Sigmoid colon (tissue), 4 donors: ENCODE results near the gene CEMP1.

Experiments used
- CTCF ChIP-seq, 4 experiments: fragments of 450-650 bp in 3 of 4; fragments of 200-600 bp in 1 of 4; IDR thresholded peaks; one replicate each; pipeline ENCODE4 v1.5.1; 2016 to 2019; ENCODE audit warnings: antibody characterized with exemption in 4 of 4, mild to moderate bottlenecking in 3 of 4, moderate library complexity in 2 of 4
- EP300 ChIP-seq, 4 donors: sonication (generic); formaldehyde crosslinking; IDR thresholded peaks; one replicate each; pipeline ENCODE4 v1.6.1; 2017; ENCODE audit warnings: antibody characterized with exemption in 4 of 4
- POLR2A ChIP-seq, 2 donors: fragments of 450-650 bp; IDR thresholded peaks; one replicate each; pipeline ENCODE4 v1.6.1; 2016; ENCODE audit warnings: antibody characterized with exemption in 2 of 2, mild to moderate bottlenecking in 2 of 2, moderate library complexity in 2 of 2

GRCh38 chr16:2499454-2499853, 31.8 kb downstream of the CEMP1 start:
- TF ChIP-seq CTCF (IDR thresholded peaks at IDR 0.05) (no peak), POLR2A (IDR thresholded peaks at IDR 0.05) (no peak), EP300 (IDR thresholded peaks at IDR 0.05) (no peak)
